ENCODE data around the gene RASSF5. TPM values are rescaled to one million over a fixed set of nuclear protein-coding genes. Genes with fewer than 3 reads are reported as not detected.

RASSF5 gene
- total RNA-seq, 1 experiment from 2014 or later: 1.3 TPM

DNA sequence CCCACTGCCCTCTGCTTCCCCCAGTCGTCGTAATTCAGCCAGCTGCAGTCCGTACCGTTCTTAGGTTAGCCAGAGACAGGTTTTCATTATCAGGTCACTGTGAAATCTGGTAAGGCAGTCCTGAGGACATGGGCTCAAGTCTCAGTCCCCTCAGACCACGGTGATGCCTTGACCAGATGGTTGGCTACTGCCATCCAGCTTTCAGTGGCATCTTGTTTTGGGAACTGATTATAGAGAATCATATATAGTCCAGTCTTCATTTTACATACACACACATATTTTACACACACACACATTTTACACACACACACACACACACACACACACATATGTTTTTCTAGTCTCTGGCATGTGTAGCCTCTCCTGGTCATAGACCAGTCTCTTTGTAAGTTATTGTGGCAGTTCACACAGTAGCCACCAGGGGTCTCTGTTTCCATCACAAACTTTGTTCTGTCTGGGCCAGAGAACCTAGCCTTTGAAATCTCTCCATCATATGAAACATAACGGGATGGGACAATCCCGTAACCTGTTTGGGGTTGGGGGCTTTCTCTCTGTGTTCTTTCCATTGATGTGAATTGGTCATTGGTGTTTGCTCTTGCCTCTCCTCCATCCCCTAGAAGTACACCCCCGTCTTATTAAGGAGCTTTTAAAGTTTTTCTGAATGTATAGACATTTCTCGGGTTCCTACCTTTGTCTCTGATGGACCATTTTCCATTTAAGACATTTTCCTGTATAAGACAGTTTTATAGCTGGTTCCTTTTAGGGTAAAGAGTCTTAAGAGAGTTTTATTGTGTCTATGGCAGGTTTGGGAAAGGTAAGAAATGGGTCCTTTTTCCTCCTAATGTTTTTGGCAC is 45.5 kb upstream of the RASSF5 start:
- H3K27ac Mint-ChIP-seq (ENCODE audit: unreplicated experiment): no peak overlapping the region

DNA sequence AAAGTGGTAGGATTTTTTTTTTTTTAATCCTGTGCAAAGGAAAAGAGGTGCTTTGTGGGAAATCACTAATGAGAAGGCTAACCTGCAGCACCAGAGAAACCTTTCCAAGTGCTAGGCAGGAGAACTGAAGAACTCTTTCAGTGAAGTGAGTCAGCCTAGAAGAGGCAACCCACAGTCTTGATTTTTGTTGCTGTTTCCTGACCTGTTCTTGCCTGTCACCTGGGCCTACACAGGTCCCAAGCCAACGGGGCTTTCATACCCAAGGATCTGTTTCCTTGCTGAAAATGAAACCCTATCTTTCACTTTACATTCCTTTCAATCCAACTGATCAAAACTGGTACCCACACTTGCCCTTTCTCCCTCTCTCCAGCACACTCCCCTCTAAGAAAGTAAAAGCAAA is 44.2 kb upstream of the RASSF5 start:
- H3K27me3 Mint-ChIP-seq (ENCODE audit: insufficient read depth, unreplicated experiment): no peaks in the 10 kb centered on the region
- DNase-seq: no peak
- TF ChIP-seq CTCF (IDR thresholded peaks at IDR 0.05; ENCODE audit: insufficient read depth in 1 of 2, low read depth in 1 of 2, low read length in 1 of 2, severe bottlenecking in 1 of 2, unreplicated experiment in 1 of 2): no peak
- POLR2A ChIA-PET: no interaction called here
- H3K27ac Mint-ChIP-seq (ENCODE audit: unreplicated experiment): no peak overlapping the region
- intact Hi-C loops (cut with micrococcal nuclease; ENCODE audit: unreplicated experiment): no loop called here
- BruUV-seq (replicated peaks): no TSS peak
- CTCF ChIA-PET: no interaction called here
- no peak overlapping the region for H3K4me3 Mint-ChIP-seq (ENCODE audit: unreplicated experiment)
- H3K9me3 Mint-ChIP-seq (ENCODE audit: unreplicated experiment): no peaks in the 10 kb centered on the region
- H3K36me3 Mint-ChIP-seq (ENCODE audit: insufficient read depth, unreplicated experiment): no peaks in the 10 kb centered on the region
- H3K36me3 ChIP-seq (ENCODE audit: control insufficient read depth, insufficient read depth, low read length): no peaks in the 10 kb centered on the region
- H3K9me3 ChIP-seq: no peaks in the 10 kb centered on the region
- peaks cover 8% of the 10 kb centered on the region for H3K4me1 Mint-ChIP-seq (ENCODE audit: low read depth, unreplicated experiment)
- H3K27me3 ChIP-seq (replicated peaks; ENCODE audit: control insufficient read depth, insufficient read depth, low read length): no peaks in the 10 kb centered on the region
- H3K4me3 ChIP-seq (ENCODE audit: low read depth, low read length): no peak overlapping the region
- no peaks in the 10 kb centered on the region for H3K4me1 ChIP-seq

More for the DNA sequence above, 45.5 kb upstream of the RASSF5 start:
- H3K4me3 ChIP-seq (ENCODE audit: low read depth, low read length): no peak overlapping the region
- CTCF ChIA-PET: interaction anchor here (1.2 to 2.1 kb wide), 2 partner anchors 9 to 16 kb away, joined by 4 to 7 read pairs; partner anchors contain the start of gene IKBKE
- TF ChIP-seq CTCF (IDR thresholded peaks at IDR 0.05; ENCODE audit: insufficient read depth in 1 of 2, low read depth in 1 of 2, low read length in 1 of 2, severe bottlenecking in 1 of 2, unreplicated experiment in 1 of 2): peak; percentile 74 to 79
- Mint-ChIP-seq H3K9me3 (ENCODE audit: unreplicated experiment) (no peaks in the 10 kb centered on the region), H3K4me3 (ENCODE audit: unreplicated experiment) (no peak overlapping the region), H3K36me3 (ENCODE audit: insufficient read depth, unreplicated experiment) (no peaks in the 10 kb centered on the region), H3K4me1 (ENCODE audit: low read depth, unreplicated experiment) (peaks cover 4% of the 10 kb centered on the region), H3K27me3 (ENCODE audit: insufficient read depth, unreplicated experiment) (no peaks in the 10 kb centered on the region)
- H3K36me3 ChIP-seq (ENCODE audit: control insufficient read depth, insufficient read depth, low read length): no peaks in the 10 kb centered on the region
- no peaks in the 10 kb centered on the region for H3K9me3 ChIP-seq
- H3K27me3 ChIP-seq (replicated peaks; ENCODE audit: control insufficient read depth, insufficient read depth, low read length): no peaks in the 10 kb centered on the region
- DNase-seq: peak; percentile 56 to 75
- POLR2A ChIA-PET: no interaction called here
- BruUV-seq (replicated peaks): no TSS peak
- intact Hi-C loops (cut with micrococcal nuclease; ENCODE audit: unreplicated experiment): loop anchor here (1.0 kb wide), 1 partner anchor 8 kb away; the partner anchor contains the start of gene IKBKE
- H3K4me1 ChIP-seq: no peaks in the 10 kb centered on the region

DNA sequence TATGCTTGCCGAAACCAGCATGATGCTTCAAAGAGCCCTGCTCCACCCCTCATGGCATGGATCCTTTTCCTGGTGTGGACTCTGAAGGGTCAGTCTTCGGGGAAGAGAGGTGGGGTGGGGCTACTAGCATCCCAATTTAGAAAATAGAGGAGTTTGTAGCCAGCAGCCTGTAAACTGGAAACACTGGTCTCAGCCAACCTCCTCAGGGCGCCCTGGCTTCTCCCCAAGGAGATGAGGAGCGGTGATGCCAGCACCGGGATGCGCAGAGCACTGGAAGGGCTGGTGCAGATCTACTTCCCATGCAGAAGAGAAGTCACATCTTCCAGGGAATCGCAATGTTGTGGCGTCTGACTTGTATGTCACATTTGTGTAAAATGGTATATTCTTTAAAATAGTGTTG is 43.4 kb upstream of the RASSF5 start:
- Mint-ChIP-seq H3K4me3 (ENCODE audit: unreplicated experiment) (no peak overlapping the region), H3K27ac (ENCODE audit: unreplicated experiment) (no peak overlapping the region), H3K4me1 (ENCODE audit: low read depth, unreplicated experiment) (peaks cover 14% of the 10 kb centered on the region), H3K27me3 (ENCODE audit: insufficient read depth, unreplicated experiment) (no peaks in the 10 kb centered on the region), H3K36me3 (ENCODE audit: insufficient read depth, unreplicated experiment) (no peaks in the 10 kb centered on the region), H3K9me3 (ENCODE audit: unreplicated experiment) (no peaks in the 10 kb centered on the region)
- TF ChIP-seq CTCF (IDR thresholded peaks at IDR 0.05; ENCODE audit: insufficient read depth in 1 of 2, low read depth in 1 of 2, low read length in 1 of 2, severe bottlenecking in 1 of 2, unreplicated experiment in 1 of 2): no peak
- ChIA-PET CTCF (interaction anchor here (2.3 kb wide), 1 partner anchor 16 kb away, joined by 6 read pairs; no protein-coding TSS in a partner anchor), POLR2A (no interaction called here)
- intact Hi-C loops (cut with micrococcal nuclease; ENCODE audit: unreplicated experiment): no loop called here
- Histone ChIP-seq H3K4me3 (ENCODE audit: low read depth, low read length) (no peak overlapping the region), H3K36me3 (ENCODE audit: control insufficient read depth, insufficient read depth, low read length) (no peaks in the 10 kb centered on the region), H3K9me3 (no peaks in the 10 kb centered on the region), H3K4me1 (peaks cover 7% of the 10 kb centered on the region), H3K27me3 (replicated peaks; ENCODE audit: control insufficient read depth, insufficient read depth, low read length) (no peaks in the 10 kb centered on the region)
- no peak for DNase-seq
- BruUV-seq (replicated peaks): no TSS peak
